NCI-H2029 (cell line): ENCODE data around the gene STK39.
A peak's percentile ranks its signal among the peaks of the same experiment; 100 is the strongest.

Source experiments
- DNase-seq: peaks from one replicate; lab custom pipeline; 2025; lab: John Stamatoyannopoulos, UW

STK39 gene

GRCh38 chr2:168243061-168243460, 4.3 kb downstream of the STK39 start:
- DNase-seq = no peak

GRCh38 chr2:168241746-168242145, 5.6 kb downstream of the STK39 start:
- DNase-seq = no peak

GRCh38 chr2:168241208-168241607, 6.2 kb downstream of the STK39 start:
- peak; percentile 83 for DNase-seq

- DNase-seq = no peak
Observed at GRCh38 chr2:168239281-168239680, 8.1 kb downstream of the STK39 start.

- no peak for DNase-seq
Observed at GRCh38 chr2:168237741-168238140, 9.7 kb downstream of the STK39 start.

GRCh38 chr2:168234407-168235085, 12.8 kb downstream of the STK39 start:
- DNase-seq = no peak

GRCh38 chr2:168233726-168234406, 13.5 kb downstream of the STK39 start:
- DNase-seq = no peak

- DNase-seq = no peak
Observed at GRCh38 chr2:168233166-168233565, 14.2 kb downstream of the STK39 start.

GRCh38 chr2:168231609-168232241, 15.7 kb downstream of the STK39 start:
- peak; percentile 36 for DNase-seq

- DNase-seq = no peak
Observed at GRCh38 chr2:168230389-168230788, 17.0 kb downstream of the STK39 start.

- no peak for DNase-seq
Observed at GRCh38 chr2:168224346-168224745, 23.0 kb downstream of the STK39 start.

GRCh38 chr2:168222088-168222487, 25.3 kb downstream of the STK39 start:
- no peak for DNase-seq

GRCh38 chr2:168220965-168221819, 26.2 kb downstream of the STK39 start:
- DNase-seq = no peak

- DNase-seq = no peak
Observed at GRCh38 chr2:168217920-168218319, 29.5 kb downstream of the STK39 start.

- no peak for DNase-seq
Observed at GRCh38 chr2:168216351-168217005, 30.9 kb downstream of the STK39 start.

- no peak for DNase-seq
Observed at GRCh38 chr2:168215813-168216212, 31.6 kb downstream of the STK39 start.

GRCh38 chr2:168212866-168213265, 34.5 kb downstream of the STK39 start:
- no peak for DNase-seq

- peak; percentile 17 for DNase-seq
Observed at GRCh38 chr2:168212167-168212566, 35.2 kb downstream of the STK39 start.

GRCh38 chr2:168211664-168212163, 35.7 kb downstream of the STK39 start:
- DNase-seq = no peak

GRCh38 chr2:168210895-168211570, 36.4 kb downstream of the STK39 start:
- DNase-seq = peak; percentile 73
